ENCODE data around the gene CDH23.

CDH23 gene

GRCh38 chr10:71467161-71467560 is 70.4 kb downstream of the CDH23 start:
- DNase-seq (ENCODE audit: low read depth in 2 of 2) = no peak

GRCh38 chr10:71467569-71468362 is 71.0 kb downstream of the CDH23 start:
- no peak for DNase-seq (ENCODE audit: low read depth in 2 of 2)

- no peak for DNase-seq (ENCODE audit: low read depth in 2 of 2)
Measured at GRCh38 chr10:71468363-71469094, 71.8 kb downstream of the CDH23 start.

- no peak for DNase-seq (ENCODE audit: low read depth in 2 of 2)
Measured at GRCh38 chr10:71471006-71471405, 74.3 kb downstream of the CDH23 start.

- no peak for DNase-seq (ENCODE audit: low read depth in 2 of 2)
Measured at GRCh38 chr10:71471957-71472365, 75.2 kb downstream of the CDH23 start.

- DNase-seq (ENCODE audit: low read depth in 2 of 2) = no peak
Measured at GRCh38 chr10:71472466-71472865, 75.7 kb downstream of the CDH23 start.

DNA sequence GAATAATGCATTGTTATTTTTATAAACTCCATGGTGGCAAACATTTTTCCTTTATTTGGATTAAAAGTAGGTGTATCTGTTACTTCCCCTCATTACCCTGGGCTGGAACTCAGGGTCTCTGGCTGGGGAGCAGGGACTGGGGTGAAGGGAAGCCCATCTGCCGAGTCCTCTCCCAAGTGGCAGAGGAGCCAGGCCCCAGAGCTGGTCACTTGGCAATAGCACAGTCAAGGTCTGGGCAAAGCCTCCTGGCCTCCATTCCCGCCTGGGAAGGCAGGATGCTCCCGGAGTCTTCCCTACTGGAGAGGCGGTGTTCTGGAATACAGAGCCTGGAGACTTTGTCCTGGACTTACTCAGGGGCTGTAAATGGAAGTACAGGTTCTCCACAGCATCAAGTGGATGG is 76.2 kb downstream of the CDH23 start:
- DNase-seq (ENCODE audit: low read depth in 2 of 2) = no peak

DNA sequence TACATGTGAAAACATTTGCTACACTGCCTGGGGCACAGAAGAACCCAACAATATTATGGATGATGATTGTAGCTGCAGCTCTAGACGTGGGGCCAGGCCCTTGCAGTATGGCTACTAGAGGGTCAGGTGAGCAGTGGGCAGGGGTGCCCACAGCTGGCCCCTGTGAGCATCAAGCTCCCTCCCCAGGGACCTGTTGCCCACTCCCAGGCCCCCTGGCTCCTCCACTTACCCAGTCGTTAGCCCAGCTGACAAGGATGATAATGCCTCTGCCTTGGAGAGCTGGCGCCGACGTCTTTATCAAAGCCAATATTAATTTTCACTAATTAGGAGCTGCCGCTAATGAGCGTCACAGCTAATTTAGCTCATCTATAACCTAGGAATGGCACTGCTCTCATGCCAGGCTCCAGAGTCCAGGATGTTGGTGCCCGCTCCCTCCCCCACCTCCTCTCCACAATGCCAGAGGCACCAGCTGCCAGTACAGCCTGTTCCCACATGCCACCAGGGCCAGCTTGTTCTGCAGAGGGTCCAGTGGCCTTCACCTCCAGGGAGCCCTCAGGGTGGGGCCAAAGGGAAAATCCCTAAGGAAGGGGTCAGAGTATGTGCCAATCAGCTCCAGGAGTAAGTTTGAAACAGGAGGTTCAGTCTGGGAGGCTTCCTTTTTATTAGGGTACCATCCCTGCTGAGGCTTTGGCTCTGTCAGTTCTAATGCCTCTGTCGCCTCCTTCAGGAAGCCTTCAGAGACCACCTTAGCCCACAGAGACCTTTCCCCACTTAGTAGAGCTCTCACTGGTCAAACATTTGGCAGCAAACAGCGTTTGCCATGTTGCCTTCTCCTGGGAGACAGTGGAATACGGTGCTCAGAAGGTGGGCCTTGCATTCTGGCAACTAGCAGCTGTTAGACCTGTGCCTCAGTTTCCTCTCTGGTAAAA is 77.2 kb downstream of the CDH23 start:
- DNase-seq (ENCODE audit: low read depth in 2 of 2) = no peak

DNA sequence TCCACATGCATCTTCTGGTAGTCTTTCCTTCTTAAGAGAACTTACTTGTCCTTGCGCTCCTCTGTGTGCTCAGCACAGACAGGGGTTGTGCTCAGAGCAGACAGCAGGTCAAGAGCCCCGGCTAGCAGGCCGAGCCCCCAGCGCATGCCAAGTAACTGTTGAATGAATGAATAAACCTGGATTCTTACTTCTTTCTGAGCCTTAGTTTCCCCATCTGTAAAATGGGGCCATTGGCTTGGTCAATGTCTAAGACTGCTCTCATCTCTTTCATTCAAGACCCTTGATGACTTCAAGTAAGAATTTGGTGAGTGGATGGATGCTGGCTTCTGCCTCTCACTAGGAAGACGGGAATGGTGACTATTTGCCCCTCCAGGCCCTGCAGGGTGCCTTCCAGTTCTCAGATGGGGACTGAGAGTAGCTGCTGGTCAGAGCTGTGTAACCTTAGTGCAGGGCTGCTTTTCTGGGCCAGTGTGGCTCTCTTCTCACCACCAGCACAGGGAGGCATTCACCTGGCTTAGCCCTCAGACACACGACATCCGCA is 78.1 kb downstream of the CDH23 start:
- DNase-seq (ENCODE audit: low read depth in 2 of 2) = no peak

DNA sequence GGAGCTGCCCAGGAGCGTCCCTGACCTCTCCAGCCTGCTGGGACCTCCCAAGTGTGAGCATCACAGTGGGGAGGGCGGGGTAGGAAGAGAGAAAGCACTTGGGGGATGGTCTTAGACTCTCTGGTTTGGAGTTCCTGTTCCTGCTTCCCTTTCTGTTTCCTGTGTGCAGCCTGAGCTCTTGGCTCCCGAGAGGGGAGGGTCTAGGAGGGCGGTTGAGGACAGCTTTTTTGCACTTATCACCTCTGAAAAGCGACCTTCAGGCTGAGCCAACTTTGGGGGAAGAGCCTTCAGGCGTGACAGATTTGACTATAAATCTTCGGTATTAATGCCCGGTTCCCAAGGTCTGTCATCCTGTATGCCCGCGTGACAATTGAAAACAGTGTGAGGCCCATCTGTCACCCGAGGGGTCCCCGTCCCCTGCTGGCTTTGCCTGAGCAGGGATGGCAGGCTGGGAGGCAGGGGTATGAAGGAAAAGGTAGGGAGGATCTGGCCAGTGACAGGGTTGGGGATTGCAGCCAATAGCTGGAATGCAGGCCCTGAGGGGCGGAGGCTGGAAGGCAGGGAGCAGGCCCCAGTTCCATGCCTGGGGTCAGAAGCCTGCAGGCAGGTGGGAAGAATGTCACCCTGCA is 78.6 kb downstream of the CDH23 start:
- no peak for DNase-seq (ENCODE audit: low read depth in 2 of 2)

- no peak for DNase-seq (ENCODE audit: low read depth in 2 of 2)
Measured at GRCh38 chr10:71476228-71477011, 79.7 kb downstream of the CDH23 start.

- DNase-seq (ENCODE audit: low read depth in 2 of 2) = no peak
Measured at GRCh38 chr10:71478173-71478572, 81.5 kb downstream of the CDH23 start.

DNA sequence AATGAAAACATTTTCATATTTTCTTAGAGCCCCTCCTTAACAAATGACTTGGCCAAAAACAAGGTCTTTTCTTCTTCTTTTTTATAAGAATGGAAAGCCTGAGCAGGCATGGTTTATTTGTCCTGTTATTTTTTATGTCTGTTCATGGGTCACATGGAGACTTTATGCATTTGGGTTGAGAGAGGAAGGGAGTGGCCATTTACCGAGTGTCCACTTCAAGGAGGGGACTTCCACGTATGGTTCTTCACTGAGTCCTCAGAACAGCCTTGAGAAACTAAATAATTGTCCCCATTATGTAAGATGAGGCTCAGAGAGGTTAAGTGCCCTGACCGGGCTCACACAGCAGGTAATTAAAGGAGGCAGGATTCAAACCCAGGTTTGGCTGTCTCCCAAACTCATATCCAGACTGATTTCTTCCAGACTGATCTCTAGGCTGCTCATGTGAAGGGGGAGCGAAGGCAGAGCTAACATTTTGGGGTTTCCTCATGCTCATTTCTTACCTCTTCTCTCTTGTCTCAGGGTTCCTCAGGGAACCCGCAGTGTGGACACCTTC is 82.2 kb downstream of the CDH23 start:
- DNase-seq (ENCODE audit: low read depth in 2 of 2) = no peak

DNA sequence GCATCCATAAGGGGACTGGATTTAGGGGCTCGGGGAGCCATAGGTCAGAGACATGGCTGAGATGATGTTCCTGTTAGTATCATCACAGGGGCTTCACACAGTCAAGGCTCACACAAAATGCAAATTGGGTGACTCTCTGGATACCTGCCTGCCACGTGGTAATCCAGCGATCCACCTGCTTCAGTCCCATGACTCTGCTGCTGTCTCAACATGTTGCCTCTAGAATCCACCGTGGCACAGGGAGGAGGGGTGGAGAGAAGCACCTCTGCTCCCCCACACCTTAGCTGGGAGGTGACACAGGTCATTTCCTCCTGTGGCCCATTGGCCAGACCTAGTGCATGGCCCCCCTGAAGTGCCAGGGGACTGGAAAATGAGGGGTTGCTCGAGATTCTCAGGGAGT is 83.1 kb downstream of the CDH23 start:
- no peak for DNase-seq (ENCODE audit: low read depth in 2 of 2)

DNA sequence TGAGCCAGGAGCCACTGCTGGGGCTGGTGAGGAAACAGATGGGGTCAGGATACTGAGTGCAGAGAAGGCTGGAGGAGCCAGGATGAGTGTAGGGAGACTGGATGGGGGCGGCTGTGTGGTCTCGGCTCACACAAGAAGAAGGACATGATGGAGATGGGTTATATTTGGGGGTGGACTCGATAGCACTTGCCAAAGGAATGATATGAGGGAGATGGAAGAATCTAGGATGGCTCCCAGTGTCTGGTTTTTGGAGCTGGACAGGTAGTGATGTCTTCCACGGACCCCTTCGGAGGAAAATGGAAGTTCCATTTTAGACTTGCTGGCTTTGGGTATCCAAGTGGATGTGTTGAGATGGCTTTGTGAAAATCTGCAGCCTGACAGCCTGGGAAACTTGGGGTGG is 83.9 kb downstream of the CDH23 start:
- no peak for DNase-seq (ENCODE audit: low read depth in 2 of 2)

DNA sequence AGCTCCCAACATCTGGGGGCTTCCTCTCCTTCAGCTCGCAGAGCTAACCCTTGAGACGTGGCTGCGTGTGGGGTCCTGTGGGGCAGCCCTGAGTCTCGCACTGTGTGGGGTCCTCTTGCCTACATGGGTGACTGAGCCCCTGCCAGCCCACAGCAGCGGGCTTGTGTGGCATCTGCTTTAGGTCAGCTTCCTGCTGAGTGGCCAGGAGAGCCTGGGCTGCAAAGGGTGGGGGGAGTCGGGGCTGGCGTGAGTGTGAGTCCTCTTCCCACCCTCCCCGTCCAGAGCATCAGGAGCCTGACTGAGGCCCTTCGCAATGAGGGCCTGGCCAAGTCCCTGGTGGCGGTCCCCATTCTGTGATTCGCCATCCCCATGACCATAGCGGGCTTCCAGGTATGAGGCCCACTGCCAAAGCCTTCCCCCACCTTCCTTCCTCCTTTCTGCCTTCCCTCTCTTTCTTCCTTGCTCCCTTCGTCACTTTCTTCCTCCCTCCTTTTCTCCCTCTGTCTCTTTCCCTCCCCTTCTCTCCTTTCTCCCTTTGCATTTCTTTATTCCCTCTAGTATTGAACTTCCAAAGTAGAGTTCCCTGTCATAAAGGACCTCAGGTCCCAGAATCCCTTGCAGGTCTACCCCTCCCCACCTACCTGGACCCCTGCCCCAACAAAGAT is 85.2 kb downstream of the CDH23 start:
- no peak for DNase-seq (ENCODE audit: low read depth in 2 of 2)

DNA sequence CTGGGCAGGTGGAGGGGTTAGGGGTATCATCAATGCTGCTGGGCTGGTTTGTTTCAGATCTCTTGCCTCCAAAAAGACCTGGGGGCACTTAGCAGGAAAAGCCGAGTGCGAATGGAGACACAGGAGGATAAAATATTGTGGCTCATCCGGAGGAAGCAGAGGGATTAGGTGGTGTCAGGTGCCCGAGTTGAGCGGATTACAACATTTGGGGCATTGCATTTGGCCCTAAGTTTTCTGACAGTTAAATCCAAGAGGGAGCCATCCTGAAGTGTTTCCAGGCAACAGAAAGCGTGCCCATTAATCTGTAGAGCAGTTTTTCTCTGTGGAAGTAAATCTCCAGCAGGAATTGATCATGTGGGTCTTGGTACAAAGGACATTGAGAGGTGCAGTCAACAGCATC is 85.9 kb downstream of the CDH23 start:
- DNase-seq (ENCODE audit: low read depth in 2 of 2) = no peak

GRCh38 chr10:71483135-71483534 is 86.4 kb downstream of the CDH23 start:
- DNase-seq (ENCODE audit: low read depth in 2 of 2) = no peak

- DNase-seq (ENCODE audit: low read depth in 2 of 2) = no peak
Measured at GRCh38 chr10:71483885-71484751, 87.4 kb downstream of the CDH23 start.

Measured in stimulated activated CD8-positive, alpha-beta memory T cell treated with anti-CD3 and anti-CD28 coated beads, Interleukin-2, amount 100 ng/mL, for 48 hours (primary cell).